Activated CD4-positive, alpha-beta memory T cell treated with anti-CD3 and anti-CD28 coated beads, Interleukin-2, amount 10 ng/mL, durations not matched to agents 7 days and 5 days (primary cell): ENCODE data around the gene LUZP2. TPM values are rescaled to one million over a fixed set of nuclear protein-coding genes. Genes with fewer than 3 reads are reported as not detected.

ENCODE experiments used
- CTCF ChIA-PET: fragments of 350-600 bp; sonication (Branson Sonifier 250); formaldehyde crosslinking; loops from one replicate; lab custom pipeline; 2021; ENCODE audit warnings: antibody characterized with exemption, inconsistent platforms; lab: Charles Lee
- POLR2A ChIA-PET: fragments of 350-600 bp; sonication (Branson Sonifier 250); formaldehyde crosslinking; loops from one replicate; lab custom pipeline; 2021; ENCODE audit warnings: antibody characterized with exemption; lab: Charles Lee
- DNase-seq: peaks from one replicate; pipeline ENCODE4 v3.0.0-alpha.2; 2020
- H3K27ac Mint-ChIP-seq: one replicate; pipeline ENCODE4 v1.8.0; 2021; ENCODE audit warnings: mild to moderate bottlenecking, mixed read lengths
- H3K27me3 Mint-ChIP-seq: one replicate; pipeline ENCODE4 v1.8.0; 2021; ENCODE audit warnings: mixed read lengths
- H3K36me3 Mint-ChIP-seq: one replicate; pipeline ENCODE4 v1.8.0; 2021; ENCODE audit warnings: low read depth, mixed read lengths
- H3K4me1 Mint-ChIP-seq: one replicate; pipeline ENCODE4 v1.8.0; 2021; ENCODE audit warnings: mixed read lengths
- H3K4me3 Mint-ChIP-seq: one replicate; pipeline ENCODE4 v1.8.0; 2021; ENCODE audit warnings: mild to moderate bottlenecking, mixed read lengths
- H3K9me3 Mint-ChIP-seq: one replicate; pipeline ENCODE4 v1.8.0; 2021; ENCODE audit warnings: mixed read lengths
- total RNA-seq, 2 experiments: library from RNA; stranded (reverse); gene quantifications; one replicate each; pipeline ENCODE4 v1.2.3, GENCODE V29; 2021

The LUZP2 gene
- total RNA-seq, 2 experiments from 2014 or later, result not detected

GRCh38 chr11:24514219-24514594, 17.4 kb downstream of the LUZP2 start:
- Mint-ChIP-seq H3K36me3 (no peaks in the 10 kb centered on the region), H3K27me3 (no peaks in the 10 kb centered on the region), H3K4me1 (no peaks in the 10 kb centered on the region), H3K9me3 (peaks cover 6% of the 10 kb centered on the region), H3K4me3 (no peak overlapping the region), H3K27ac (no peak overlapping the region)
- POLR2A ChIA-PET, result no interaction called here
- DNase-seq, result no peak
- CTCF ChIA-PET, result no interaction called here

DNA sequence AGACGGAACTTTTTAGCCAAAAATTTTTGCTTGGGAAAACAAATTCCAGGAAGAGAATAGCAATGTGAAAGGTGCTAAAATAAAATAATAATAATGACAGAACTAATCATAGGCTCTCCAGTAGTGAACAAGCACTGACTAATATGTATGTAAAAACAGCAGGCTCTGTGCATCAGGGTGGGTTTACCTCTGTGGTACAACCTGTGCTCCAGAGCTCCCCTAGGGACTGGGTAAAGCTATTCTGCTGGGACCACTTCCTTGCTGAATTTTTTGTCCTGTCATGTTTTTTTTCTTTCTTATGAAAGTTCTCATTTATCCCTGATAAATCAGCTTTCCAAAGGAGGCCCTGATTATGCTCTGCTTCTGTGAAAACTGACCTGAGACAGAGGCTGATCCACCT, 18.8 kb downstream of the LUZP2 start:
- POLR2A ChIA-PET, result no interaction called here
- no peak overlapping the region for H3K27ac Mint-ChIP-seq
- CTCF ChIA-PET, result no interaction called here
- no peak overlapping the region for H3K4me3 Mint-ChIP-seq
- DNase-seq, result no peak
- no peaks in the 10 kb centered on the region for H3K27me3 Mint-ChIP-seq
- peaks cover 6% of the 10 kb centered on the region for H3K9me3 Mint-ChIP-seq
- no peaks in the 10 kb centered on the region for H3K4me1 Mint-ChIP-seq
- H3K36me3 Mint-ChIP-seq, result no peaks in the 10 kb centered on the region

DNA sequence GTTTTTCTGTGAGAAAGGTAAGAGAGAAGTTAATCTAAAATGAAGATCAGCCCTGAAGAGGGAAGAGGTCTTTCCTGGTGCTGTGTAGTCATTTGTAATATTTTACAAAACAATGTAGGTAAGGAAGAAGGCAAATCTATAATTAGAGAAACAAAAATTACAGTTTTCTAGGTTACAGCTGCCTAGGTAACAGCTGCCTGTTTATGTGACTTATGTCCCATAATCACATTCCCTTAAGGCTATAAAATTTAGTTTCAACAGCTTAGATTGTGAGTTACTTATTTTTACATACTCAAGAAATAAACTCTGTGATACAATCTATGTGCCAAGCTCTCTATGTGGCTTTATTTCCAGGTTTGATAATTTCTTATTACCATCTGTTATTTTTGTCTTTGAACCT, 19.8 kb downstream of the LUZP2 start:
- H3K36me3 Mint-ChIP-seq, result no peaks in the 10 kb centered on the region

GRCh38 chr11:24521601-24522000, 24.7 kb downstream of the LUZP2 start:
- no peaks in the 10 kb centered on the region for H3K36me3 Mint-ChIP-seq
- CTCF ChIA-PET, result no interaction called here

More for the DNA sequence above, 19.8 kb downstream of the LUZP2 start:
- ChIA-PET POLR2A (no interaction called here), CTCF (no interaction called here)
- DNase-seq, result no peak
- Mint-ChIP-seq H3K4me3 (no peak overlapping the region), H3K9me3 (peaks cover 6% of the 10 kb centered on the region), H3K4me1 (no peaks in the 10 kb centered on the region), H3K27ac (no peak overlapping the region), H3K27me3 (no peaks in the 10 kb centered on the region)

DNA sequence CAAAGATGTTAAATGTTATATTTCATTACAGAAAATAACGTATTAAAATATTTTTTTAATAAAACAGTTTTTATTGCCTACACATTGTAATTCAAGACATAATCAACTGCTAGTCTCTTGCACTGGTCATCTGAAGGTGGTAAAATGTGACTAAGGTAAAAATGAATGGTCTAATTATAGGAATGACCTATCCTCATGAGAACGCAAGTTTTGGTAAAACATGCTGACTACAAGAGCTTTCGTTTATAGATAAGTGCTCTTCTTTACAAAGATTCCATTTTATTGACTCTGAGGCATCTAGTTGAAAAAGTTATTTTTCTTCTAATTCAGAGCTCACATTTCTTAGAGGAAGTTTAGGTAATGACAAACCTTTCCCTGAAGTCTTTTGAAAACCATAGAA, 27.3 kb downstream of the LUZP2 start:
- ChIA-PET POLR2A (no interaction called here), CTCF (no interaction called here)
- no peak for DNase-seq
- no peaks in the 10 kb centered on the region for H3K4me1 Mint-ChIP-seq
- no peak overlapping the region for H3K27ac Mint-ChIP-seq
- no peaks in the 10 kb centered on the region for H3K27me3 Mint-ChIP-seq
- H3K9me3 Mint-ChIP-seq, result no peaks in the 10 kb centered on the region
- no peak overlapping the region for H3K4me3 Mint-ChIP-seq
- no peaks in the 10 kb centered on the region for H3K36me3 Mint-ChIP-seq

More at GRCh38 chr11:24521601-24522000, 24.7 kb downstream of the LUZP2 start:
- no peaks in the 10 kb centered on the region for H3K9me3 Mint-ChIP-seq
- no peak for DNase-seq
- no peak overlapping the region for H3K4me3 Mint-ChIP-seq
- no peaks in the 10 kb centered on the region for H3K27me3 Mint-ChIP-seq
- POLR2A ChIA-PET, result no interaction called here
- H3K27ac Mint-ChIP-seq, result no peak overlapping the region
- no peaks in the 10 kb centered on the region for H3K4me1 Mint-ChIP-seq

GRCh38 chr11:24531528-24531927, 34.7 kb downstream of the LUZP2 start:
- Mint-ChIP-seq H3K4me3 (no peak overlapping the region), H3K27me3 (no peaks in the 10 kb centered on the region), H3K27ac (no peak overlapping the region), H3K36me3 (no peaks in the 10 kb centered on the region), H3K4me1 (no peaks in the 10 kb centered on the region), H3K9me3 (peaks cover 4% of the 10 kb centered on the region)
- ChIA-PET POLR2A (no interaction called here), CTCF (no interaction called here)
- no peak for DNase-seq

DNA sequence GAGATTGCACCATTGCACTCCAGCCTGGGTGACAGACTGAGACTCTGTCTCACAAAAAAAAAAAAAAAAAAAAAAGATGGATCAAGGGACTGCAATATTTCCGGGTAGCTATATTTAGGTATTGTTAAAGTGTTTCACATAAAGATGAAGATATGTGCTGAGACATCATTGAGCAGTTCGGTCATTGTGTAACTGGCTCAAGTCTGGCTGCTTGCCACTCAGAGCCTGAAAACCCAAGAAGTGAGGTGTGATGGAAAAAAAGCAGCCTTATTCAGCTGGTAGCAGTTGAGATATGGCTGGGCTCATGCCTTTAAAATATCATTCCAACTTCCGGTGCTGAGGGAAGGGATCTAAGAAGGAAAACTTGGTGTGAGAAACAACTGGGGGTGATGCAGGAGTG, 46.9 kb downstream of the LUZP2 start:
- ChIA-PET POLR2A (no interaction called here), CTCF (no interaction called here)
- Mint-ChIP-seq H3K27me3 (no peaks in the 10 kb centered on the region), H3K4me1 (no peaks in the 10 kb centered on the region), H3K9me3 (peaks cover 13% of the 10 kb centered on the region), H3K36me3 (no peaks in the 10 kb centered on the region), H3K27ac (no peak overlapping the region), H3K4me3 (no peak overlapping the region)
- DNase-seq, result no peak

- Mint-ChIP-seq H3K9me3 (peaks cover 6% of the 10 kb centered on the region), H3K27me3 (no peaks in the 10 kb centered on the region), H3K4me1 (no peaks in the 10 kb centered on the region), H3K36me3 (no peaks in the 10 kb centered on the region), H3K4me3 (no peak overlapping the region), H3K27ac (no peak overlapping the region)
- CTCF ChIA-PET, result no interaction called here
- DNase-seq, result no peak
- POLR2A ChIA-PET, result no interaction called here
These were observed 59.8 kb downstream of the LUZP2 start for GRCh38 chr11:24556693-24557092.

GRCh38 chr11:24559315-24559714, 62.5 kb downstream of the LUZP2 start:
- CTCF ChIA-PET, result no interaction called here
- Mint-ChIP-seq H3K4me1 (no peaks in the 10 kb centered on the region), H3K9me3 (peaks cover 12% of the 10 kb centered on the region), H3K4me3 (no peak overlapping the region), H3K27me3 (no peaks in the 10 kb centered on the region), H3K36me3 (no peaks in the 10 kb centered on the region), H3K27ac (no peak overlapping the region)
- no peak for DNase-seq
- POLR2A ChIA-PET, result no interaction called here

DNA sequence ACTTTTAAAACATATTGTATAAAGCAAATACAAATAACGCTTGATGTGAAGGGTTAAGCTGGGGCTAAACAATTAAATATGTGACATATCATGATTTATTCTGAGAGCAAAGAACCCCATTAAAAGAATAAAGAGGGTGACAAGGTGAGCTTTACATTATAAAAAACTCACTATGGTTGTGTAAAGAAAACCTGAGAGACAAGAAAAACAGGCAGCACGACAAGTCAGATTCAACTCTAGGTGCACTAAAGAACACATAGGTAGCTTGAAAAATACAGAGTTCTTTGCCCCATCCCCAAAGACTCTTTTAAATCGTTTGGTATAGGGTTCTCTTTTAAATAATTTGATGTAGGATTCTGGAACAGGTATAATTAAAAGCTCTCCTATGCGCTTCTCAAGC, 63.5 kb downstream of the LUZP2 start:
- peaks cover 11% of the 10 kb centered on the region for H3K9me3 Mint-ChIP-seq
- ChIA-PET POLR2A (no interaction called here), CTCF (no interaction called here)
- no peak overlapping the region for H3K4me3 Mint-ChIP-seq
- no peaks in the 10 kb centered on the region for H3K36me3 Mint-ChIP-seq
- no peaks in the 10 kb centered on the region for H3K4me1 Mint-ChIP-seq
- no peak overlapping the region for H3K27ac Mint-ChIP-seq
- no peak for DNase-seq
- H3K27me3 Mint-ChIP-seq, result no peaks in the 10 kb centered on the region

GRCh38 chr11:24567380-24567779, 70.5 kb downstream of the LUZP2 start:
- ChIA-PET POLR2A (no interaction called here), CTCF (no interaction called here)
- Mint-ChIP-seq H3K36me3 (no peaks in the 10 kb centered on the region), H3K27ac (no peak overlapping the region), H3K9me3 (peaks cover 7% of the 10 kb centered on the region), H3K4me3 (no peak overlapping the region), H3K27me3 (no peaks in the 10 kb centered on the region), H3K4me1 (no peaks in the 10 kb centered on the region)
- no peak for DNase-seq

GRCh38 chr11:24572376-24572775, 75.5 kb downstream of the LUZP2 start:
- ChIA-PET POLR2A (no interaction called here), CTCF (no interaction called here)
- H3K4me3 Mint-ChIP-seq, result no peak overlapping the region
- H3K36me3 Mint-ChIP-seq, result no peaks in the 10 kb centered on the region
- no peak for DNase-seq
- H3K9me3 Mint-ChIP-seq, result peaks cover 4% of the 10 kb centered on the region
- no peak overlapping the region for H3K27ac Mint-ChIP-seq
- no peaks in the 10 kb centered on the region for H3K4me1 Mint-ChIP-seq
- H3K27me3 Mint-ChIP-seq, result no peaks in the 10 kb centered on the region

DNA sequence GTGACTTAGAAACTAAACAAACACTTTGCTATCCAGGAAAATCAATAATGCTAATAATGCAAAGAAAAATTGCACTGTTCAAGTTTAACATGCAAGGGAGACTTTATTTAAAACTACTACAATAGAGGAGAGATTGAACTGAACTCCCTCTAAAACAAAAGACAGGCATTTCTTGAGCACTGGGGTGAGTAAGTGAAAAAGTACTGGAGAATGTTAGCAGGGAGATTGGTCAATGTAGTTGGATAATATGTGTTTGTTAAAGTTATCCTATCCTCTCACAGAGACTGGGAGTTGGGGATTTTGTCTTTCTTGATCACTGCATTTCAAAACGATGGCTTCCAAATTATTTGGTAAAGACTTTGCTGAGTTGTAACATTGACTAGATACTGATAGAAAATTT, 77.6 kb downstream of the LUZP2 start:
- H3K36me3 Mint-ChIP-seq, result no peaks in the 10 kb centered on the region
- H3K27ac Mint-ChIP-seq, result no peak overlapping the region
- ChIA-PET CTCF (no interaction called here), POLR2A (no interaction called here)
- no peaks in the 10 kb centered on the region for H3K27me3 Mint-ChIP-seq
- no peaks in the 10 kb centered on the region for H3K4me1 Mint-ChIP-seq
- peaks cover 4% of the 10 kb centered on the region for H3K9me3 Mint-ChIP-seq
- DNase-seq, result no peak
- H3K4me3 Mint-ChIP-seq, result no peak overlapping the region

DNA sequence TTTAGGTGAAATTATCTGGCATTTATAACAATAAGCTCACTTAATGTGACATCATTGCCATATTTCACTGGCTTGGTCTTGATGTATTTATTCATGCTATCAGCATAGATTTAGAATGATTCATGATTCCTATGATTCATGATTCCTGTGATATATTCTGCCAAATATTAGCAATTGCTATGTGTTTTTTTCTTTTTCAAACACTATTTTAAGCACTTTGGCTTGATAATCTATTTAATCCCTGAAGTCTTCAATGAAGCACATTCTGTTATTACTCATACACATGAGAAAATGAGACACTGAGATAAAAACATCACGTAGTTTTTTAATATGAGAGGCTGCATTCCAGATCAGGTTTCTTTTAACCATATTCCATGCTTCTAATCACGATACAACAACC, 78.5 kb downstream of the LUZP2 start:
- ChIA-PET POLR2A (no interaction called here), CTCF (no interaction called here)
- Mint-ChIP-seq H3K4me1 (no peaks in the 10 kb centered on the region), H3K36me3 (no peaks in the 10 kb centered on the region), H3K9me3 (peaks cover 6% of the 10 kb centered on the region), H3K27me3 (no peaks in the 10 kb centered on the region), H3K27ac (no peak overlapping the region), H3K4me3 (no peak overlapping the region)
- no peak for DNase-seq

DNA sequence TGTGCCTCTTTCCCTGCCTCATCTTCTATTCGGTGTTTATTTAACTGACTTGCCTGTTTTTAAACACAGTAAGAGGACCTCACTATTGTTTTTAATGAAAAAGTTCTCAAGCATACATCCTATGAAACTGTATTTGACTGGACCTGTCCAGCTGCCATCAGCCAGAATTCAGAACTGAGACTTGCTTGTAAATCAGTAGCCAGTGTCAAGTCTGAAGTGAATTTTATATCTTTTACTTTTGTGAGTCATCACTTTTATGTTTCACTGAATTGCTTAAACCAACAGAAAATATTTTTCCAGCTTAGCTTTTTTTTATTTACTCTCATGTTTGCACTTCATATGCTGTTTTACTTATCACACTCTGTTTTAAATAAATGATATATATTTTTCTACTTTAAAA, 88.3 kb downstream of the LUZP2 start:
- no peak for DNase-seq
- Mint-ChIP-seq H3K36me3 (no peaks in the 10 kb centered on the region), H3K27ac (no peak overlapping the region), H3K9me3 (peaks cover 8% of the 10 kb centered on the region), H3K27me3 (no peaks in the 10 kb centered on the region), H3K4me3 (no peak overlapping the region), H3K4me1 (no peaks in the 10 kb centered on the region)
- POLR2A ChIA-PET, result no interaction called here
- CTCF ChIA-PET, result no interaction called here
